Panc1 (cell line): ENCODE results near the gene MACROD2. TPM values are rescaled to one million over a fixed set of nuclear protein-coding genes. Genes with fewer than 3 reads are reported as not detected.
"Not testable (repeated sequence)": the region's sequence is repeated elsewhere in the genome, so short reads cannot be mapped to it uniquely, and the experiment has no call there.

Source experiments
- ATAC-seq: fragments of 200-7000 bp; cut with Tn5 transposase; 2 replicates; pipeline ENCODE4 v1.9.1; 2020; ENCODE audit warnings: mild to moderate bottlenecking, moderate library complexity
- BruUV-seq: library from RNA; stranded (reverse); fragments of 400-500 nt; replicated peaks from 2 replicates; lab custom pipeline; 2021; lab: Mats Ljungman, UMichigan
- CTCF ChIA-PET: fragments of 300-600 bp; sonication (Branson Sonifier 250); formaldehyde crosslinking; loops from one replicate; lab custom pipeline; 2022; ENCODE audit warnings: antibody characterized with exemption; lab: Charles Lee
- POLR2A ChIA-PET: fragments of 300-600 bp; sonication (Branson Sonifier 250); formaldehyde crosslinking; loops from one replicate; lab custom pipeline; 2022; ENCODE audit warnings: antibody characterized with exemption; lab: Charles Lee
- DNase-seq: peaks from one replicate; pipeline ENCODE4 v3.0.0-alpha.2; 2010; ENCODE audit warnings: low read depth, low spot score
- H3K27ac ChIP-seq: 2 replicates; pipeline ENCODE4 v1.5.1; 2011; ENCODE audit warnings: mild to moderate bottlenecking, low read length, inconsistent platforms
- H3K27me3 ChIP-seq: fragments of 200-500 bp; sonication (Bioruptor generic); 2 replicates; pipeline ENCODE4 v1.6.0; 2014; ENCODE audit warnings: low read length, inconsistent platforms; ENCODE audit not compliant: control insufficient read depth, insufficient read depth
- H3K36me3 ChIP-seq: fragments of 200-500 bp; sonication (Bioruptor generic); 2 replicates; pipeline ENCODE4 v1.5.1; 2014; ENCODE audit warnings: inconsistent platforms, mild to moderate bottlenecking, low read length, moderate library complexity; ENCODE audit not compliant: control insufficient read depth, insufficient read depth
- H3K4me1 ChIP-seq: 2 replicates; pipeline ENCODE4 v1.5.1; 2011; ENCODE audit warnings: inconsistent platforms, mild to moderate bottlenecking, low read length, moderate library complexity; ENCODE audit not compliant: control insufficient read depth, insufficient read depth
- H3K4me3 ChIP-seq, 2 experiments: 2 replicates each; pipeline ENCODE4 v1.5.1; 2011 to 2012; ENCODE audit warnings: low read depth in 2 of 2, low read length in 2 of 2, mild to moderate bottlenecking in 2 of 2, inconsistent platforms in 1 of 2, moderate library complexity in 1 of 2
- H3K9me3 ChIP-seq: fragments of 200-500 bp; sonication (Bioruptor generic); 2 replicates; pipeline ENCODE4 v1.5.1; 2014; ENCODE audit warnings: low read depth, mild to moderate bottlenecking, inconsistent platforms, low read length, moderate library complexity; ENCODE audit not compliant: control insufficient read depth, insufficient read depth
- CTCF ChIP-seq: fragments of 450-650 bp; IDR thresholded peaks from 2 replicates; pipeline ENCODE4 v1.5.1; 2017; ENCODE audit warnings: mild to moderate bottlenecking
- POLR2AphosphoS5 ChIP-seq: IDR thresholded peaks from 2 replicates; pipeline ENCODE4 v1.6.1; 2012; ENCODE audit warnings: mild to moderate bottlenecking, low read depth, low read length, moderate library complexity
- REST ChIP-seq, 2 experiments: IDR thresholded peaks; 2 replicates each; pipeline ENCODE4 v1.6.1; 2011 to 2012; ENCODE audit warnings: low read depth in 2 of 2, control low read depth in 1 of 2, low read length in 1 of 2, mild to moderate bottlenecking in 1 of 2, moderate library complexity in 1 of 2; ENCODE audit not compliant: insufficient read depth in 1 of 2
- SIN3A ChIP-seq: IDR thresholded peaks from 2 replicates; pipeline ENCODE4 v1.6.1; 2012; ENCODE audit warnings: low read depth, mild to moderate bottlenecking, low read length, moderate library complexity, borderline replicate concordance; ENCODE audit not compliant: insufficient read depth
- TCF7L2 ChIP-seq: IDR thresholded peaks from 2 replicates; pipeline ENCODE4 v1.6.1; 2011; ENCODE audit warnings: mild to moderate bottlenecking, low read depth, low read length, inconsistent platforms
- in situ Hi-C: cut with HindIII; loops from 2 replicates; pipeline ENCODE4 v1.10.0; 2016; ENCODE audit warnings: low sequenced_read_pairs, low pct_unique_long_range_greater_than_20kb
- intact Hi-C: fragments of 100-400 bp; cut with micrococcal nuclease; formaldehyde crosslinking; loops from one replicate; pipeline ENCODE4 v1.10.0; 2022; ENCODE audit not compliant: unreplicated experiment
- total RNA-seq: library from RNA; stranded (reverse); gene quantifications from one replicate; pipeline ENCODE4 v1.2.1, GENCODE V29; 2021; ENCODE audit not compliant: unreplicated experiment

The MACROD2 gene
- total RNA-seq, 1 experiment from 2014 or later: 1.2 TPM

GRCh38 chr20:14036567-14036966 lies 41.3 kb downstream of the MACROD2 start:
- intact Hi-C loops: no loop called here
- no peak overlapping the region for H3K4me3 ChIP-seq
- ATAC-seq: no peak
- no peak for DNase-seq
- H3K36me3 ChIP-seq: no peaks in the 10 kb centered on the region
- no peaks in the 10 kb centered on the region for H3K27me3 ChIP-seq
- no peaks in the 10 kb centered on the region for H3K4me1 ChIP-seq
- no peak overlapping the region for H3K27ac ChIP-seq
- ChIA-PET POLR2A (no interaction called here), CTCF (no interaction called here)
- TF ChIP-seq REST (IDR thresholded peaks at IDR 0.05; ENCODE audit: insufficient read depth in 1 of 2, low read depth in 2 of 2, low read length in 1 of 2) (no peak), TCF7L2 (no peak), SIN3A (no peak), CTCF (no peak), POLR2AphosphoS5 (no peak)
- BruUV-seq: no TSS peak
- no peaks in the 10 kb centered on the region for H3K9me3 ChIP-seq
- in situ Hi-C loops: no loop called here

- H3K36me3 ChIP-seq, ATAC-seq, intact Hi-C loops, H3K4me1 ChIP-seq, in situ Hi-C loops, H3K27ac ChIP-seq, BruUV-seq, DNase-seq, CTCF ChIA-PET, H3K4me3 ChIP-seq, H3K9me3 ChIP-seq, POLR2A ChIA-PET, H3K27me3 ChIP-seq: not testable (repeated sequence)
These were observed 49.5 kb downstream of the MACROD2 start for GRCh38 chr20:14044712-14045276.

GRCh38 chr20:14046534-14046933 lies 51.2 kb downstream of the MACROD2 start:
- ATAC-seq (no peak), DNase-seq (no peak)
- intact Hi-C loops (no loop called here), in situ Hi-C loops (no loop called here)
- TF ChIP-seq SIN3A (no peak), TCF7L2 (no peak), POLR2AphosphoS5 (no peak)
- Histone ChIP-seq H3K4me1 (no peaks in the 10 kb centered on the region), H3K9me3 (no peaks in the 10 kb centered on the region), H3K27ac (no peak overlapping the region), H3K36me3 (no peaks in the 10 kb centered on the region), H3K4me3 (no peak overlapping the region), H3K27me3 (peaks cover 3% of the 10 kb centered on the region; the same call in 1 of the 2 replicates)
- CTCF ChIA-PET: no interaction called here
- POLR2A ChIA-PET: no interaction called here
- no TSS peak for BruUV-seq
